ENCODE measurements around the gene TMEM221. TPM values are rescaled to one million over a fixed set of nuclear protein-coding genes. Genes with fewer than 3 reads are reported as not detected.

Gene TMEM221
- total RNA-seq, 2 experiments from 2014 or later, result not detected

- H3K4me1 ChIP-seq (ENCODE audit: insufficient read depth, low read length), result peaks cover 13% of the 10 kb centered on the region
- Mint-ChIP-seq H3K4me3 (no peak overlapping the region), H3K27ac (no peak overlapping the region), H3K4me1 (ENCODE audit: low read depth) (no peaks in the 10 kb centered on the region), H3K27me3 (no peaks in the 10 kb centered on the region), H3K9me3 (no peaks in the 10 kb centered on the region), H3K36me3 (ENCODE audit: low read depth) (no peaks in the 10 kb centered on the region)
- TF ChIP-seq CTCF (IDR thresholded peaks at IDR 0.05), result no peak
- intact Hi-C loops (cut with DNase I, micrococcal nuclease), result no loop called here
- no peak overlapping the region for H3K4me3 ChIP-seq (ENCODE audit: low read length)
- no peaks in the 10 kb centered on the region for H3K36me3 ChIP-seq (ENCODE audit: insufficient read depth, low read length)
- no peak for ATAC-seq (ENCODE audit: poor library complexity)
- no peaks in the 10 kb centered on the region for H3K27me3 ChIP-seq (ENCODE audit: control insufficient read depth in 1 of 2, insufficient read depth in 2 of 2, low read length in 2 of 2)
- ChIA-PET CTCF (no interaction called here), POLR2A (no interaction called here)
- no peak overlapping the region for H3K27ac ChIP-seq (ENCODE audit: low read depth in 1 of 2, low read length in 2 of 2)
- no peaks in the 10 kb centered on the region for H3K9me3 ChIP-seq (ENCODE audit: control insufficient read depth in 1 of 2, insufficient read depth in 1 of 2, low read length in 2 of 2)
- no peak for DNase-seq
Observed at GRCh38 chr19:17483605-17484002, 35.1 kb upstream of the TMEM221 start.

GRCh38 chr19:17482877-17483604, 34.6 kb upstream of the TMEM221 start:
- no peak overlapping the region for H3K4me3 ChIP-seq (ENCODE audit: low read length)

GRCh38 chr19:17481986-17482385, 33.5 kb upstream of the TMEM221 start:
- H3K4me1 Mint-ChIP-seq (ENCODE audit: low read depth), result no peaks in the 10 kb centered on the region
- no peak overlapping the region for H3K4me3 ChIP-seq (ENCODE audit: low read length)
- DNase-seq (no peak), ATAC-seq (ENCODE audit: poor library complexity) (no peak)
- POLR2A ChIA-PET, result no interaction called here
- no peaks in the 10 kb centered on the region for H3K27me3 ChIP-seq (ENCODE audit: control insufficient read depth in 1 of 2, insufficient read depth in 2 of 2, low read length in 2 of 2)
- no peak for TF ChIP-seq CTCF (IDR thresholded peaks at IDR 0.05)
- no peaks in the 10 kb centered on the region for H3K9me3 Mint-ChIP-seq
- H3K36me3 ChIP-seq (ENCODE audit: insufficient read depth, low read length), result no peaks in the 10 kb centered on the region
- H3K36me3 Mint-ChIP-seq (ENCODE audit: low read depth), result no peaks in the 10 kb centered on the region
- no peak overlapping the region for H3K27ac ChIP-seq (ENCODE audit: low read depth in 1 of 2, low read length in 2 of 2)
- no peak overlapping the region for H3K4me3 Mint-ChIP-seq
- H3K4me1 ChIP-seq (ENCODE audit: insufficient read depth, low read length), result no peaks in the 10 kb centered on the region
- H3K27me3 Mint-ChIP-seq, result no peaks in the 10 kb centered on the region
- no peaks in the 10 kb centered on the region for H3K9me3 ChIP-seq (ENCODE audit: control insufficient read depth in 1 of 2, insufficient read depth in 1 of 2, low read length in 2 of 2)
- CTCF ChIA-PET, result interaction anchor here (1.2 kb wide), 1 partner anchor 14 kb away, joined by 3 read pairs; no protein-coding TSS in a partner anchor
- H3K27ac Mint-ChIP-seq, result no peak overlapping the region
- intact Hi-C loops (cut with DNase I, micrococcal nuclease), result no loop called here

More at GRCh38 chr19:17482877-17483604, 34.6 kb upstream of the TMEM221 start:
- no peak overlapping the region for H3K27ac ChIP-seq (ENCODE audit: low read depth in 1 of 2, low read length in 2 of 2)
- no peaks in the 10 kb centered on the region for H3K36me3 ChIP-seq (ENCODE audit: insufficient read depth, low read length)
- intact Hi-C loops (cut with DNase I, micrococcal nuclease), result no loop called here
- ATAC-seq (ENCODE audit: poor library complexity), result no peak
- no peaks in the 10 kb centered on the region for H3K36me3 Mint-ChIP-seq (ENCODE audit: low read depth)
- H3K27ac Mint-ChIP-seq, result no peak overlapping the region
- no peaks in the 10 kb centered on the region for H3K9me3 Mint-ChIP-seq
- no peaks in the 10 kb centered on the region for H3K9me3 ChIP-seq (ENCODE audit: control insufficient read depth in 1 of 2, insufficient read depth in 1 of 2, low read length in 2 of 2)
- peaks cover 8% of the 10 kb centered on the region for H3K4me1 ChIP-seq (ENCODE audit: insufficient read depth, low read length)
- DNase-seq, result no peak
- ChIA-PET CTCF (interaction anchor here (1.2 kb wide), 1 partner anchor 13 kb away, joined by 3 read pairs; no protein-coding TSS in a partner anchor), POLR2A (no interaction called here)
- H3K27me3 Mint-ChIP-seq, result no peaks in the 10 kb centered on the region
- no peaks in the 10 kb centered on the region for H3K27me3 ChIP-seq (ENCODE audit: control insufficient read depth in 1 of 2, insufficient read depth in 2 of 2, low read length in 2 of 2)
- H3K4me1 Mint-ChIP-seq (ENCODE audit: low read depth), result no peaks in the 10 kb centered on the region
- TF ChIP-seq CTCF (IDR thresholded peaks at IDR 0.05), result no peak
- H3K4me3 Mint-ChIP-seq, result no peak overlapping the region

All from CD4-positive, alpha-beta T cell (primary cell).